ENCODE results near the gene AIFM2. TPM values are rescaled to one million over a fixed set of nuclear protein-coding genes. Genes with fewer than 3 reads are reported as not detected.
"Not testable (repeated sequence)": the region's sequence is repeated elsewhere in the genome, so short reads cannot be mapped to it uniquely, and the experiment has no call there.

Gene AIFM2
- total RNA-seq, 4 donors from 2014 or later, result 18.7 to 29.2 (median 23.8) TPM

- TF ChIP-seq POLR2A (IDR thresholded peaks at IDR 0.05) (no peak), CTCF (IDR thresholded peaks at IDR 0.05) (no peak)
- H3K27ac ChIP-seq, result no peak overlapping the region
Measured at GRCh38 chr10:70090013-70090412, 42.6 kb downstream of the AIFM2 start.

GRCh38 chr10:70088308-70088698 is 44.3 kb downstream of the AIFM2 start:
- Histone ChIP-seq H3K36me3 (peaks cover 0 to 9% (median 0%) of the 10 kb centered on the region in 3 donors), H3K27ac (no peak overlapping the region), H3K4me3 (no peak overlapping the region), H3K9me3 (no peaks in the 10 kb centered on the region), H3K27me3 (no peaks in the 10 kb centered on the region), H3K4me1 (no peaks in the 10 kb centered on the region)
- DNase-seq, result no peak
- no peak for TF ChIP-seq POLR2A (IDR thresholded peaks at IDR 0.05)
- TF ChIP-seq CTCF (IDR thresholded peaks at IDR 0.05), result no peak

More at GRCh38 chr10:70090013-70090412, 42.6 kb downstream of the AIFM2 start:
- DNase-seq, result peak in 1 of 3 donors; percentile 11
- H3K9me3 ChIP-seq, result no peaks in the 10 kb centered on the region
- peaks cover 0 to 18% (median 0%) of the 10 kb centered on the region in 3 donors for H3K36me3 ChIP-seq
- H3K4me3 ChIP-seq, result no peak overlapping the region
- no peaks in the 10 kb centered on the region for H3K27me3 ChIP-seq
- H3K4me1 ChIP-seq, result no peaks in the 10 kb centered on the region

- Histone ChIP-seq H3K9me3 (no peaks in the 10 kb centered on the region), H3K27me3 (no peaks in the 10 kb centered on the region), H3K4me3 (no peak overlapping the region), H3K27ac (no peak overlapping the region), H3K36me3 (peaks cover 0 to 5% (median 0%) of the 10 kb centered on the region in 3 donors), H3K4me1 (no peaks in the 10 kb centered on the region)
- TF ChIP-seq CTCF (IDR thresholded peaks at IDR 0.05) (no peak), POLR2A (IDR thresholded peaks at IDR 0.05) (no peak)
- DNase-seq, result no peak
Measured at GRCh38 chr10:70087616-70088307, 44.9 kb downstream of the AIFM2 start.

- no peak for DNase-seq
- Histone ChIP-seq H3K4me3 (no peak overlapping the region), H3K4me1 (no peaks in the 10 kb centered on the region), H3K27me3 (no peaks in the 10 kb centered on the region), H3K9me3 (no peaks in the 10 kb centered on the region), H3K27ac (no peak overlapping the region), H3K36me3 (no peaks in the 10 kb centered on the region)
- no peak for TF ChIP-seq CTCF (IDR thresholded peaks at IDR 0.05)
- TF ChIP-seq POLR2A (IDR thresholded peaks at IDR 0.05), result no peak
Measured at GRCh38 chr10:70085975-70086613, 46.5 kb downstream of the AIFM2 start.

- H3K4me1 ChIP-seq, result no peaks in the 10 kb centered on the region
- no peak for DNase-seq
- H3K36me3 ChIP-seq, result no peaks in the 10 kb centered on the region
- TF ChIP-seq POLR2A (IDR thresholded peaks at IDR 0.05) (no peak), CTCF (IDR thresholded peaks at IDR 0.05) (peak in 1 of 6 experiments; percentile 4)
- no peaks in the 10 kb centered on the region for H3K27me3 ChIP-seq
- H3K9me3 ChIP-seq, result no peaks in the 10 kb centered on the region
- no peak overlapping the region for H3K27ac ChIP-seq
- H3K4me3 ChIP-seq, result no peak overlapping the region
Measured at GRCh38 chr10:70084189-70084588, 48.4 kb downstream of the AIFM2 start.

GRCh38 chr10:70080789-70081188 is 51.8 kb downstream of the AIFM2 start:
- H3K36me3 ChIP-seq, H3K27me3 ChIP-seq, H3K9me3 ChIP-seq, H3K4me3 ChIP-seq, DNase-seq, H3K4me1 ChIP-seq, H3K27ac ChIP-seq: not testable (repeated sequence)

Measured in Peyer's patch (tissue), 4 donors.